Heart right ventricle (tissue), 16 donors: Measurements from ENCODE around the gene ZMYM2. TPM values are rescaled to one million over a fixed set of nuclear protein-coding genes. Genes with fewer than 3 reads are reported as not detected.
A peak's percentile ranks its signal among the peaks of the same experiment; 100 is the strongest.

Source experiments
- ATAC-seq, 8 donors: fragments of 200-7000 bp; cut with Tn5 transposase; one replicate each; pipeline ENCODE4 v1.9.1; 2020; ENCODE audit warnings: mild to moderate bottlenecking in 8 of 8, moderate library complexity in 8 of 8, moderate number of reproducible peaks in 1 of 8
- DNase-seq, 2 donors: peaks; one replicate each; pipeline ENCODE4 v3.0.0-alpha.2; 2020
- H3K27ac ChIP-seq, 10 donors: fragments of 200-600 bp; sonication (generic) in 2 of 10; one replicate each; pipeline versions ENCODE4 v1.5.0 to v1.8.0; 2020 to 2022; ENCODE audit warnings: mild to moderate bottlenecking in 3 of 10
- H3K27me3 ChIP-seq, 7 donors: fragments of 200-600 bp; one replicate each; pipeline ENCODE4 v1.8.0; 2021 to 2022; ENCODE audit warnings: mild to moderate bottlenecking in 2 of 7
- H3K36me3 ChIP-seq, 9 donors: fragments of 200-600 bp; sonication (generic) in 1 of 9; one replicate each; pipeline versions ENCODE4 v1.5.0 to v1.8.0; 2020 to 2022; ENCODE audit warnings: mild to moderate bottlenecking in 2 of 9
- H3K4me1 ChIP-seq, 9 donors: fragments of 200-600 bp; sonication (generic) in 1 of 9; one replicate each; pipeline versions ENCODE4 v1.5.0 to v1.8.0; 2020 to 2022; ENCODE audit warnings: mild to moderate bottlenecking in 4 of 9
- H3K4me3 ChIP-seq, 10 donors: fragments of 200-600 bp; sonication (generic) in 2 of 10; one replicate each; pipeline versions ENCODE4 v1.5.0 to v1.8.0; 2020 to 2022; ENCODE audit warnings: mild to moderate bottlenecking in 7 of 10, moderate library complexity in 2 of 10
- H3K9me3 ChIP-seq, 11 donors: fragments of 200-600 bp in 10 of 11; sonication (generic) in 2 of 11; one replicate each; pipeline versions ENCODE4 v1.5.0 to v1.8.0; 2013 to 2022; ENCODE audit warnings: mild to moderate bottlenecking in 2 of 11, control low read depth in 1 of 11, moderate library complexity in 1 of 11
- WGBS, 2 donors: extraction: QIAGEN DNeasy Blood & Tissue Kit; methylation state at CpG; one replicate each; pipeline ENCODE4 v1.1.7; 2013; ENCODE audit warnings: inconsistent platforms in 1 of 2; 5-methylcytosine and 5-hydroxymethylcytosine counted together
- intact Hi-C, 10 donors: fragments of 100-400 bp; cut with DNase I; formaldehyde crosslinking; loops; one replicate each; pipeline versions ENCODE4 v1.11.1 to v1.14.2; 2022
- polyA plus RNA-seq, 2 donors: library from polyadenylated mRNA; stranded (reverse); fragments of 200-250 nt; gene quantifications; one replicate each; pipeline ENCODE4 v1.2.3, GENCODE V29; 2013
- total RNA-seq, 10 donors: library from RNA; stranded (reverse); fragmentation: NEBNext Ultra II Directional in 3 of 10; extraction: Animal tissue kit (Norgen Biotek cat#: 25700) in 3 of 10; gene quantifications; one replicate each; pipeline versions ENCODE4 v1.2.1 to v1.2.4, GENCODE V29; 2021 to 2023
- TF ChIP-seq, protein P1 (sequence below), 9 donors: fragments of 200-600 bp; sonication (generic) in 2 of 9; IDR thresholded peaks; one replicate each; pipeline versions ENCODE4 v1.5.0 to v1.8.0; 2021 to 2022; ENCODE audit warnings: antibody characterized with exemption in 9 of 9, mild to moderate bottlenecking in 5 of 9, moderate library complexity in 1 of 9
- donor health status: Arrhythmogenic right ventricular cardiomyopathy.
- donor health status: ischemic (EF 13 %, LVEDD 7.1; RV severe dilation, severe dysfunction).
- donor health status: healthy with polysubstance abuse.
- donor health status: DM: no; HTN: yes; CAD: no.
- donor health status: DM: no; HTN: no; CAD: no.
- donor health status: ischemic (EF 25% LVEDD 6.9; RV normal size, moderate dysfunction).
- donor health status: ischemic (EF 25% LVEDD 5.7; RV mildly dilated, moderate dysfunction).
- donor health status: healthy.
- donor health status: DM: yes; HTN: yes; CAD: no.
- donor health status: Ischemic cardiomyopathy.
- donor health status: ischemic (EF 35%, LVEDD 5.7; RV mildly dilated, moderate dysfunction).
- donor health status: nonischemic (EF 11% LVEDD 7.7; RV severe dilation, severe dysfunction).
- donor health status: DM: yes; HTN: yes; CAD: no.
- donor health status: PGD.
- donor health status: ischemic (EF 29% LVEDD 5.4; RV normal size, mild dysfunction).
- donor health status: nonischemic (EF 23%, LVEDD 6.1; RV moderate dilation, normal function).

The ZMYM2 gene
- total and polyA plus RNA-seq, 12 donors: 9.2 to 68.5 (median 49.9) TPM

DNA sequence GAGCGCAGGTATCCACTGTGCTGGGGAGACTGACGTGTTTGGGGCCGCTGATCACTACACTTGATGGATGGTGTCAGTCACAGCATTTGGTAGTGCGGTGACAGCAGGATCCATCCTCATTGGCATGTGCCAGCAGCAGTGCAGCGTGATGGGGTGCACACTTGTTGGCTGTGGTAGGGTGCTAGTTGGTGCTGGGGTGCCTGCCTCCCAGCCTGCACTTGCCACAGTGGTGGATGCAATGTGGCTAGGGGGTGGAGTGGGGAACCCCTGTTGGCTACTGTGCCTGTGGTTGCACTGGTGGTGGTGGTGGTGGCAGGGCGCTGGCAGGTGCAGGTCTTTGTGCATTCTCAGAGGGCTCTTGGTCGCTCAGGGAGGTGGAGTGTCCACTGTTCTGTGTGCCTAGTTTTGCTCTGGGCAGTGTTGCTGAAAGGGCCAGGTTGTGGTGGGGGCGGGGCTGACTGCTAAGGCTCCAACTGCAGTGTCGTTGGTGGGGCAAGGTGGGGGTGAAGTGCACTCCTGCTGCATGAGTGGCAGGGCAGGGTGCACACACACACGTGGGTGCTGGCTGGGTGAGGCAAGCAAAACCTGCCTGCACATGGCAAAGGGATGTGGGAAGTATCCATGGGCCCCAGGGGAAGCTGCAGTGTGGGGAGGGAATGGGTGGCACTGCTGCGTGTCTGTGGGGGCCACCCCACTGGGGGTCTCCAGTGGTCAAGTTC lies 84.8 kb downstream of the ZMYM2 start:
- Histone ChIP-seq H3K27ac (no peak overlapping the region), H3K9me3 (no peaks in the 10 kb centered on the region), H3K4me3 (no peak overlapping the region), H3K36me3 (peaks cover 0 to 81% (median 7%) of the 10 kb centered on the region in 9 donors), H3K4me1 (peaks cover 0 to 13% (median 3%) of the 10 kb centered on the region in 9 donors), H3K27me3 (no peaks in the 10 kb centered on the region)
- TF ChIP-seq, protein P1, sequence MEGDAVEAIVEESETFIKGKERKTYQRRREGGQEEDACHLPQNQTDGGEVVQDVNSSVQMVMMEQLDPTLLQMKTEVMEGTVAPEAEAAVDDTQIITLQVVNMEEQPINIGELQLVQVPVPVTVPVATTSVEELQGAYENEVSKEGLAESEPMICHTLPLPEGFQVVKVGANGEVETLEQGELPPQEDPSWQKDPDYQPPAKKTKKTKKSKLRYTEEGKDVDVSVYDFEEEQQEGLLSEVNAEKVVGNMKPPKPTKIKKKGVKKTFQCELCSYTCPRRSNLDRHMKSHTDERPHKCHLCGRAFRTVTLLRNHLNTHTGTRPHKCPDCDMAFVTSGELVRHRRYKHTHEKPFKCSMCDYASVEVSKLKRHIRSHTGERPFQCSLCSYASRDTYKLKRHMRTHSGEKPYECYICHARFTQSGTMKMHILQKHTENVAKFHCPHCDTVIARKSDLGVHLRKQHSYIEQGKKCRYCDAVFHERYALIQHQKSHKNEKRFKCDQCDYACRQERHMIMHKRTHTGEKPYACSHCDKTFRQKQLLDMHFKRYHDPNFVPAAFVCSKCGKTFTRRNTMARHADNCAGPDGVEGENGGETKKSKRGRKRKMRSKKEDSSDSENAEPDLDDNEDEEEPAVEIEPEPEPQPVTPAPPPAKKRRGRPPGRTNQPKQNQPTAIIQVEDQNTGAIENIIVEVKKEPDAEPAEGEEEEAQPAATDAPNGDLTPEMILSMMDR (IDR thresholded peaks at IDR 0.05): no peak
- ATAC-seq: peak in 6 of 8 donors; percentile 24 to 61 (median 42)
- intact Hi-C loops: no loop called here
- WGBS, 2 donors: 91 to 92% methylated on average over 11 of the region's 11 CpGs
- no peak for DNase-seq

DNA sequence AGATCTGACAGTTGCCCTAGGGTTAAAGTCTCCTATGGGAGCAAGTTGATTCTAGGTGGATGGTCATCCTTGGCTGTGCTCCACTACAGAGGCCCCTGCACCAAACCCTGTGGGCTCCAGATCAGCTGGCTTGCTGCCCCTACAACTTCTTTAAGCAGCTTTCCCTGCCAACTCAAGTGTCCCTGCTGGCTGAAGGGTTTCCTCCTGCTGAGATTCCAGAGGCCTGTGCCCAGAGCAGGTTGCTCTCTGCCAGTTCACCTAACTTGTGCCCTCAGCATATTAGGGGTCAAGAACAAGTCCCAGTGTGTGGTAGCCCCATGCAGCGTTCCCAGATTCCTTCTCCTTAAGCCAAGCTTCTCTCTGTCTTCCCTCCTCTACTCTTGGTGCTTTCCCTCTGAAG lies 85.6 kb downstream of the ZMYM2 start:
- intact Hi-C loops: no loop called here
- H3K4me1 ChIP-seq: peaks cover 0 to 20% (median 3%) of the 10 kb centered on the region in 9 donors
- DNase-seq (no peak), ATAC-seq (peak in 4 of 8 donors; percentile 7 to 72 (median 38))
- peaks cover 0 to 73% (median 6%) of the 10 kb centered on the region in 9 donors for H3K36me3 ChIP-seq
- no peaks in the 10 kb centered on the region for H3K27me3 ChIP-seq
- WGBS, 2 donors: 80 to 91% methylated on average over 1 of the region's 1 CpG
- H3K27ac ChIP-seq: no peak overlapping the region
- H3K9me3 ChIP-seq: no peaks in the 10 kb centered on the region
- no peak overlapping the region for H3K4me3 ChIP-seq
- TF ChIP-seq, protein P1 (IDR thresholded peaks at IDR 0.05): no peak

DNA sequence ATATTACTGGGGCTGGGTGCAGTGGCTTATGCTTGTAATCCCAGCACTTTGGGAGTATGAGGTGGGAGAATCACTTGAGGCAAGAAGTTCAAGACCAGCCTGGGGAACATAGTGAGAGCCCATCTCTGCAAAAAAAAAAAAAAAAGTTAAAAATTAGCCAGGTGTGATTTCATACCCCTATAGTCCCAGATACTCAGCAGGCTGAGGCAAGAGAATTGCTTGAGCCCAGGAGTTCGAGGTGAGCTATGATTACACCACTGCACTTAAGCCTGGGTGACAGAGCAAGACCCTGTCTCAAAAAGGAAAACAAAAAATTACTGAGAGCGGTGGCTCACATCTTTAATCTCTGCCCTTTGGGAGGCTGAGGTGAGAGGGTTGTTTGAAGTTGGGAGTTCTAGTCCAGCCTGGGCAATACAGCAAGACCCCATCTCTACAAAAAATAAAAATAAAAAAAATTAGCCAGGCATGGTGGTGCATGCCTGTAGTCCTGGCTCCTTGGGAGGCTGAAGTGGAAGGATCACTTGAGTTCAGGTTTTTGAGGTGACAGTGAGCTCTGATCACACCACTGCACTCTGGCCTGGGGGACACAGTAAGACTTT lies 87.5 kb downstream of the ZMYM2 start:
- TF ChIP-seq, protein P1 (IDR thresholded peaks at IDR 0.05): no peak
- peaks cover 0 to 31% (median 14%) of the 10 kb centered on the region in 9 donors for H3K4me1 ChIP-seq
- no peak overlapping the region for H3K4me3 ChIP-seq
- ATAC-seq (no peak), DNase-seq (no peak)
- no peak overlapping the region for H3K27ac ChIP-seq
- 100% methylated on average over 2 of the region's 2 CpGs for WGBS, 2 donors
- H3K9me3 ChIP-seq: no peaks in the 10 kb centered on the region
- no peaks in the 10 kb centered on the region for H3K27me3 ChIP-seq
- H3K36me3 ChIP-seq: peaks cover 0 to 57% (median 4%) of the 10 kb centered on the region in 9 donors
- intact Hi-C loops: no loop called here

DNA sequence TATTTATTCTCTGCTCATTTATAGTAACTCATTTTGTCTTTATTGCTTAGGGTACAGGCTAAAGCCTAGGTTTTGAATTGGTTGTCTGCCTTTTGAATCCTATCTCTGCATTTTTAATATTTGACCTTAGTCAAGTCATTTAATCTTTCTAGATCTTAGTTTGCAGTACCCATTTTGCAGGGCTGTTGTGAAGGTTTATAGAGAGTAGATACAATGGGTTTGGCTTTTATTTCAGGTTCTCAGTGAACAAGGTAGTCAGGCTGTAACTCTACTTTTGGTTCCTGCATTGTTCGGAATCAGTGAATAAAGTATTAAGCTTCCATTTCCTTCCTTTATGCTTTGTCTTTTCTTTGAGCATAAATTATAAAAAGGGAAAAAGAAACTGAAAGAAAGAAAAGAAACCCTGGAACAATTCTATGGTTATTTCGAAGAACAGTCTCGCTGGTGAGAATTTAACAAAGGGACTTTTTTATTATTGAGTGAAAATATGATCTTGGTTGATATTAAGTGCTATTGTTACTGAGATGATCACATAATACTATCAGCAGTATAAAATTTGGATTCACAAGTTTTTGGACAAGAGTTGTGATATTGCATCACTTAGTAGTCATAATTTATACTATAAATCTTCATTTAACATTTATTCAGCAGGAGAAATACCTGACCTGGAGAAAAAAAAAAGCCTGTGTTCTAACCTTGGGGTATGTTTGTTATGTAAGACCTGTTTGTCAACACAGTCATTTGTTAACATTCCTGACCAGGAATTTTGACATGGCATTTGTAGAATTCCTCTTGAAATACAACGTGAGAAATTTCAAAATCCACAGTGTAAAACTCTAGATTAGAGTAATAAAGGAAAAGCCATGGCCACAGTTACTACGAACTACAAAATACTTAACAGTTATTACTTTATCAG lies 91.3 kb downstream of the ZMYM2 start:
- TF ChIP-seq, protein P1 (IDR thresholded peaks at IDR 0.05): no peak
- H3K4me3 ChIP-seq: peak overlapping the region in 2 of 10 donors; percentile 2 to 12
- H3K36me3 ChIP-seq: peaks cover 0 to 59% (median 11%) of the 10 kb centered on the region in 9 donors
- ATAC-seq: no peak
- DNase-seq: no peak
- intact Hi-C loops: loop anchor here in 3 of 10 donors (10.0 kb wide), 1 partner anchor 115 kb away; the partner anchor contains the start of gene GJA3 (in 3 of the 3)
- H3K9me3 ChIP-seq: no peaks in the 10 kb centered on the region
- H3K4me1 ChIP-seq: peaks cover 0 to 36% (median 17%) of the 10 kb centered on the region in 9 donors
- 65 to 72% methylated on average over 5 of the region's 5 CpGs for WGBS, 2 donors
- H3K27me3 ChIP-seq: no peaks in the 10 kb centered on the region
- H3K27ac ChIP-seq: peak overlapping the region in 4 of 10 donors; percentile 20 to 54 (median 36)
